Mesodermal cell (in vitro differentiated cells): ENCODE measurements around the gene KCNH5.
"Not testable (repeated sequence)": the region's sequence is repeated elsewhere in the genome, so short reads cannot be mapped to it uniquely, and the experiment has no call there.

Source experiments
- H3K27ac ChIP-seq: 2 replicates; pipeline ENCODE4 v1.7.0; 2013; ENCODE audit warnings: mild to moderate bottlenecking, low read depth, low read length, moderate library complexity; ENCODE audit not compliant: severe bottlenecking
- H3K36me3 ChIP-seq: 2 replicates; pipeline ENCODE4 v1.7.1; 2013; ENCODE audit warnings: mild to moderate bottlenecking, low read length, moderate library complexity; ENCODE audit not compliant: control insufficient read depth, insufficient read depth
- H3K4me1 ChIP-seq: one replicate; pipeline ENCODE4 v1.7.1; 2013; ENCODE audit warnings: mild to moderate bottlenecking, low read length; ENCODE audit not compliant: insufficient read depth, control insufficient read depth, poor library complexity, severe bottlenecking
- H3K4me3 ChIP-seq: 2 replicates; pipeline ENCODE4 v1.7.0; 2013; ENCODE audit warnings: low read length, control low read depth, mild to moderate bottlenecking; ENCODE audit not compliant: insufficient read depth, poor library complexity, severe bottlenecking; ENCODE audit errors: extremely low read depth
- H3K9me3 ChIP-seq: 2 replicates; pipeline ENCODE4 v1.7.1; 2013; ENCODE audit warnings: mild to moderate bottlenecking, low read length, moderate library complexity; ENCODE audit not compliant: control insufficient read depth
- WGBS, 2 experiments: methylation state at CpG; one replicate each; pipeline ENCODE4 v1.1.5; 2013; ENCODE audit warnings: missing lambda C conversion rate in 2 of 2; ENCODE audit not compliant: insufficient coverage in 2 of 2; 5-methylcytosine and 5-hydroxymethylcytosine counted together

The KCNH5 gene

DNA sequence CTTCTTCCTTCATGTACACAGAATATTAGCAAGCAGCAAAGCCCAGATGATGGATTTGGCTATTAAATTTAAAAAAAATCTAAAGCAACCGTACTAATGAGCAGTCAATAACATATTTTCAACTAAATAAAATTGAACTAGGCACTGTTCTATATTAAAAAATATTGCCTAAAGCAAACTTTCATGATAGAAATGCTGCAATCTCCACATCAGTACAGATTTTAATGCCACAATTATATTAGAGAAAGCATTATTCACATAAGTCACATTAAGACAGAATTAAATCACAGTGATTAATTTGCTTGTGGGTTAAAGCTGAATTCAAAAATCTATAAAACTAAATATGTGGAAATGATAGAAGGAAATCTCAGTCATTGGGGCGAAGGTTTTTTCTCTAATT, 200.7 kb downstream of the KCNH5 start:
- WGBS, 2 experiments, result 80% methylated on average over 1 of the region's 2 CpGs; no CpG with 5 or more reads in 1 of the 2 experiments
- Histone ChIP-seq H3K36me3 (no peaks in the 10 kb centered on the region), H3K9me3 (no peaks in the 10 kb centered on the region), H3K27ac (no peak overlapping the region), H3K4me1 (no peaks in the 10 kb centered on the region), H3K4me3 (no peak overlapping the region)

DNA sequence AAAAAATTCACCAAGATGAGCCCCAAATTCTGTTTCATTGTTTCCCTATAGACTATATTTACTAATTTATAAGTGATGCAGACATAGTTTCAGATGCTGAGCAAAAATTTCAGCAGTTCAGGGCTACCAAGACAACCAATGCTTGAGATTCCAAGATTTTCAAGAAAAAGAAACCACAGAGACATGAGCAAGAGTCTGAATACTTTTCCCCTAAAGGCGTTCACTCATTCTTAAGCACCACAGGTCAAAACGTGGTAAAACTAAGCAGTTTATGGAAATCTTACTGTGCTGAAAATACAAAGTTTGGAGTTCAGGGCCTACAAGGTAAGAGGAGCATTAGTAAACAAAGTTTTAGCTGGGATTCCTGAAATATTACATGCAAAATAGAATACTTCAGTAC, 221.2 kb downstream of the KCNH5 start:
- Histone ChIP-seq H3K4me1 (no peaks in the 10 kb centered on the region), H3K4me3 (no peak overlapping the region), H3K36me3 (no peaks in the 10 kb centered on the region), H3K9me3 (peaks cover 5% of the 10 kb centered on the region), H3K27ac (no peak overlapping the region)
- 94% methylated on average over 2 of the region's 2 CpGs; no CpG with 5 or more reads in 1 of the 2 experiments for WGBS, 2 experiments

DNA sequence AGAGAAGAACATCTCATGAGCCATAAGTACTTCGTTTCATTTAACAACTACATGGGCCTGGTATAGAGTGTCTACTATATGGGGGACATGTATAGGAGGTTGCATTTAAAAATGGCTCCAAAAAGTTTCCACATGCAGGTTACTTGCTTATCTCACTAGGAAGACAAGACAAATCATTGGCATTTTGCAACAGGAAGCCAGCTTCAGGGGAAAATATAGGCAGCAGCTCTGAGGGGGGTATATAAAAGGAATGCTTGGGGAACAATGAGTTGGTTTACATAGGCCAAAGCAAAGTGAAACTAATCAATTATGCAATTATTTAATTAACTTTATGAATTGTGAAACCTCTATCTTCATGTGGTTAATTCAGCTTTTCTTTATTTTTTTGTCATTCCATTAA, 225.3 kb downstream of the KCNH5 start:
- no CpG with 5 or more reads among the region's 1 CpG for WGBS, 2 experiments
- Histone ChIP-seq H3K9me3 (no peaks in the 10 kb centered on the region), H3K4me1 (no peaks in the 10 kb centered on the region), H3K4me3 (no peak overlapping the region), H3K27ac (no peak overlapping the region), H3K36me3 (no peaks in the 10 kb centered on the region)

DNA sequence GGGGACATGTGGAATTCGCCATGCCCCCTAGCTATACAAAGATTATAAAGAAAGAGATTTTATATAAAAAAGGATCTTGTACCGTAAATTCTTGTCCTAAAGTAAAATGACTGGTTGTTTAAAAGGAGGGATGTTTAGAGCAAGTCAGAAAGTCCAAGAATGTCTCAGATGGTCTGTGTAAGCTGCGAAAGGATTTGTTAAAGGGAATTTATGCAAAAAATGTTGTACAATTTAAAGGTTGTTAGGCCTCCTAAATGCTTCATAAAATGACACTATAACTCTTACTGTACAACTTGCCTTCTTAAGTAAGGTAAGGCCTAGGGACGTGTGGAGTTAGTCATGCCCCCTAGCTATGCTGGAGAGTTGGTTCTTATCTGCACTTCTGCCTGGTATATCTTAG, 237.6 kb downstream of the KCNH5 start:
- Histone ChIP-seq H3K4me1 (no peaks in the 10 kb centered on the region), H3K4me3 (no peak overlapping the region), H3K36me3 (no peaks in the 10 kb centered on the region), H3K27ac (no peak overlapping the region), H3K9me3 (peaks cover 7% of the 10 kb centered on the region)
- WGBS, 2 experiments, result 72 to 100% methylated on average over 1 to 2 of the region's 4 CpGs

DNA sequence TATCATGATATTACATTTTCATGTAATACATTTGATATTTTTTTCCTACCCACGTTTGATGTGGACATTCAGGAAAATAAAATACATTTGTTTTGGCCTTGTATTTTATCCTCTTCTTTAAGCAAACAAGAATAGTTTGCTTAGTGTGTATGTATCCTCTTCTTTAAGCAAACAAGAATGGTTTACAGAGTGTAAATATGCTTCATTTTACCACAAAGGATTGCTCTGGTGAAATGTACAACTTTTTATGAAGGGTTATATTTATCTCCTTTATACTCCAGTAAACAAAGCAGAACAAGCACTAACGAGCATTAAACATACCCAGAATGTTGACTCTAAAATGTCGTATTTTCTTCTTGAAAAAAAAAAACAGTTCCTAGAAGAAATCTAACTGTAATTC, 244.7 kb downstream of the KCNH5 start:
- Histone ChIP-seq H3K4me3 (no peak overlapping the region), H3K4me1 (no peaks in the 10 kb centered on the region), H3K27ac (no peak overlapping the region), H3K36me3 (no peaks in the 10 kb centered on the region), H3K9me3 (no peaks in the 10 kb centered on the region)
- no CpG with 5 or more reads among the region's 3 CpGs for WGBS, 2 experiments

DNA sequence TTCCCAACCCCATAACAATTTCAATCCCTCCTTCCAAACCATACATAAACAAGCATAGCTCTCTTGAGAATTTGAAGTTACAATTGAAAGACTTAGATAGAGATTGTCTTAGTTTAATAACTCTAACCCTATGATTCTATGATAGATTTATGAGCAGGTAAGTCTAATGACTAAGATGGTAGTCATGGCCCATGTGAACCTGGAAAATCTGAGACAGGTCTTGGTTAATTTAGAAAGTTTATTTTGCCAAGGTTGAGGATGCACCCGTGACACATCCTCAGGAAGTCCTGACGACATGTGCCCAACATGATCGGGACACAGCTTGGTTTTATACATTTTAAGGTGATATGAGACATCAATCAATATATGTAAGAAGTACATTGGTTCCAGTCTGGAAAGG, 248.8 kb downstream of the KCNH5 start:
- Histone ChIP-seq H3K4me3 (no peak overlapping the region), H3K36me3 (no peaks in the 10 kb centered on the region), H3K9me3 (no peaks in the 10 kb centered on the region), H3K27ac (no peak overlapping the region), H3K4me1 (no peaks in the 10 kb centered on the region)
- 94 to 100% methylated on average over 1 to 3 of the region's 3 CpGs for WGBS, 2 experiments

DNA sequence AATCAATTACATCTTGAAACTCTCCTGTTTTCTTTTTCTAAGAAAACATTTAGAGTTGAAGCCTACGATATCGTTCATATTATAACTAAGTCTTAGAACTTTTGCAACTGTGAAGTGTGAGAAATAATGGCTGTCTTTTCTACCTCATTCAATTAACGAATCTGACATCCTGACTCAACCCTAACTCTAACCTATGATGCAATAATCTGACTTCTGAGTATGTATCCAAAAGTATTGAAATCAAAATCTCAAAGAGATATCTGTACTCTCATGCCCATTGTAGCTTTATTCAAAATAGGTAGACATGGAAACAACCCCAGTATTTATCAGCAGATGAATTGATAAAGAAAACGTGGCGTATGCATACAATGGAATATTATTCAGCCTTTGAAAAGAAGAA, 252.7 kb downstream of the KCNH5 start:
- WGBS, 2 experiments, result no CpG with 5 or more reads among the region's 5 CpGs
- H3K4me3 ChIP-seq, result no peak overlapping the region
- H3K4me1 ChIP-seq, result no peaks in the 10 kb centered on the region
- no peaks in the 10 kb centered on the region for H3K36me3 ChIP-seq
- no peak overlapping the region for H3K27ac ChIP-seq
- no peaks in the 10 kb centered on the region for H3K9me3 ChIP-seq

DNA sequence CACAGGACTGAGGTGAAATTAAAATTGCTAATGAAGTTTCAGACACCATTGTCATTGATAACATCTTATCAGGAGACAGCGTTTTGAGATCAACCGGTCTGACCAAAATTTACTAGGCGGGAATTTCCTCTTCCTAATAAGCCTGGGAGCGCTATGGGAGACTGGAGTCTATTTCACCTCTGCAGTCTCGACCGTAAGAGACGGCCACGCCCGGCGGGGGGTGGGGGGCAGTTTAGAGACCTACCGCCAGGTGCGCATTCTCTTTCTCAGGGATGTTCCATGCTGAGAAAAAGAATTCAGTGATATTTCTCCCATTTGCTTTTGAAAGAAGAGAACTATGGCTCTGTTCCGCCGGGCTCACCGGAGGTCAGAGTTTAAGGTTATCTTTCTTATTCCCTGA, 263.9 kb downstream of the KCNH5 start:
- H3K36me3 ChIP-seq, H3K4me3 ChIP-seq, H3K27ac ChIP-seq, H3K9me3 ChIP-seq, H3K4me1 ChIP-seq: not testable (repeated sequence)
- WGBS, 2 experiments, result 56 to 71% methylated on average over 9 to 13 of the region's 15 CpGs

DNA sequence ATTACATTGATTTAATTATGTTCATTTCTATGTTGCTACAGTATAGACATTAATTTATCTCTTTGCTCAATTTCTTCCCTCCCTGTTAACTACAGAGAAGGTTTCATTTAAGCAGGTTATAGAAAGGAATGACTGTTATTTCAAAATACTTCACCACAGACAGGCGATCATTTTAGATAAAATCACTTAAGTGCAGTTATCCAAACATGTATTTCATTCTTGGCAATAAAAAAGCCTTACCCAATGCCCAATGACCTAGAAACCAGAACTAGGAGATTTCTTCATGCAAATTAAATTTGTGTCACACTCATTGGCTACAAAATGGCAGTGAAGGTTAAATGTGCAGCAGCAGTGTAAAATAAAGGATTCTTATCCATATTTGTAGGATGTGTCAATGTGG, 266.4 kb downstream of the KCNH5 start:
- no peak overlapping the region for H3K4me3 ChIP-seq
- H3K9me3 ChIP-seq, result no peaks in the 10 kb centered on the region
- no peak overlapping the region for H3K27ac ChIP-seq
- H3K36me3 ChIP-seq, result no peaks in the 10 kb centered on the region
- WGBS, 2 experiments, result no CpG with 5 or more reads among the region's 1 CpG
- no peaks in the 10 kb centered on the region for H3K4me1 ChIP-seq

DNA sequence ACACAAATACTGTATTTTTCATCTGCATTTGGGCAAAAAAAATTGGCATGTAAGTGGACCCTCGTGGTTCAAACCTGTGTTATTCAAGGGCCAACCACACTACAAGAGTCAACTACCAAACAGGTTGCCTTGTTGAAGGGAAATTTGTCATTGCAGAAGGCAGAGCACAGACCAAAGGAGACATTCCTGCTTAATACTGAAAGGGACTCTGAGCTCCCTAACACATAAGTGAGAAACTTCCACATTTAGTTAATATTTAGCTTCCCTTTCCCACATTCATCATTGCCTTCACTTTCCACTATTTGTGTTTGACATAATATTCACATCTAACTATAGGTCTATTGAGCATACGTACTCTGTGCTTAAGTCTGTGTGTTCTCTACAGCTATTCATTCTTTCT, 266.9 kb downstream of the KCNH5 start:
- WGBS, 2 experiments, result 80% methylated on average over 1 of the region's 2 CpGs; no CpG with 5 or more reads in 1 of the 2 experiments
- H3K9me3 ChIP-seq, result no peaks in the 10 kb centered on the region
- H3K4me1 ChIP-seq, result no peaks in the 10 kb centered on the region
- no peaks in the 10 kb centered on the region for H3K36me3 ChIP-seq
- H3K4me3 ChIP-seq, result no peak overlapping the region
- H3K27ac ChIP-seq, result no peak overlapping the region

DNA sequence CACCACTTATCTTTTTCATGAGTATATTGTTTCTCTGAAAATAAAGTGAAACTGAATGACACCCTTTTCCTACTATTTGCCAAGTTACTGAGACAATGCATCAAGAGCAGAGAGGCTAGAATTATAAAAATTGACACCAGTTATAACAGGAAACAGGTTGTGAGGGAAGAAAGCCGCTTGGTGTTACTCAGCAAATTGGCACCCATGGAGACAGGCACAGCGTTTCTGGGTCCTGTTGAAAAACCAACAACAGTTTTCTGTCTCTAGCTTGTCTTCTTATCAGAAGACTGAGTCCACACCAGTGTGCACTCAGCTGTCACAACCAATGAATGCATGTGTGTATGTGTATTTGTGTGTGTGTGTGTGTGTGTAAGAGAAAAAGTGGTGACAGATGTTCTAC, 267.7 kb downstream of the KCNH5 start:
- 86 to 100% methylated on average over 1 to 2 of the region's 2 CpGs for WGBS, 2 experiments
- no peaks in the 10 kb centered on the region for H3K36me3 ChIP-seq
- no peaks in the 10 kb centered on the region for H3K4me1 ChIP-seq
- no peak overlapping the region for H3K4me3 ChIP-seq
- H3K27ac ChIP-seq, result no peak overlapping the region
- H3K9me3 ChIP-seq, result no peaks in the 10 kb centered on the region

DNA sequence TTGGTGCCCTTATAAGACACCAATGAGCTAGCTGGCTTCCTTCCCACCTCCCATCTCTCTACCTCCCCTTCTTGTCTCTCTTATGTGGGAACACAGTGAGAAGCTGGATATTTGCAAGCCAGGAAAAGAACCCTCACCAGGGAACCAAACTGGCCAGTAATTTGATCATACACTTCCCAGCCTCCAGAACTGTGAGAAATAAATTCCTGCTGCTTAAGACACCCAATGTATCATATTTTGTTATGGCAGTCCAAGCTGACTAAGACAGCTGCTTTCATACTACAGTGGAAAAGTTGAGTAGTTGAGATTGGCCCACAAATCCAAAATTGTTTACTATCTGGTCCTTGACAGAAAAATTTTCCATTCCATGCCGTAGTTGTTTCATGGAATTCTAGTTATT, 269.0 kb downstream of the KCNH5 start:
- H3K27ac ChIP-seq, result no peak overlapping the region
- no peaks in the 10 kb centered on the region for H3K36me3 ChIP-seq
- H3K9me3 ChIP-seq, result no peaks in the 10 kb centered on the region
- H3K4me3 ChIP-seq, result no peak overlapping the region
- H3K4me1 ChIP-seq, result no peaks in the 10 kb centered on the region
- 100% methylated on average over 1 of the region's 1 CpG for WGBS, 2 experiments
